ENCODE data around the gene MAPK13. TPM values are rescaled to one million over a fixed set of nuclear protein-coding genes. Genes with fewer than 3 reads are reported as not detected.

MAPK13 gene
- total and polyA plus RNA-seq, 2 donors (not counting 1 experiment from before 2014, with no cell fraction given): 20.6 to 34.8 TPM

GRCh38 chr6:36095497-36096391 is 34.6 kb upstream of the MAPK13 start:
- Histone ChIP-seq H4K20me1 (ENCODE audit: control insufficient read depth, insufficient read depth, low read length, poor library complexity, severe bottlenecking) (no peaks in the 10 kb centered on the region), H3K79me2 (ENCODE audit: control insufficient read depth, insufficient read depth, low read length) (no peaks in the 10 kb centered on the region), H2AFZ (ENCODE audit: insufficient read depth, low read depth, low read length, poor library complexity, severe bottlenecking) (no peak overlapping the region), H3K4me3 (ENCODE audit: control extremely low read depth in 1 of 5, extremely low read depth in 1 of 5, insufficient read depth in 1 of 5, low read depth in 2 of 5, low read length in 4 of 5) (no peak overlapping the region), H3K27ac (ENCODE audit: low read length in 2 of 2) (no peak overlapping the region), H3K4me1 (ENCODE audit: control insufficient read depth in 2 of 2, insufficient read depth in 2 of 2, low read length in 2 of 2) (peaks cover 30 to 31% of the 10 kb centered on the region in 2 donors), H3K27me3 (replicated peaks in 1 of 4; ENCODE audit: control extremely low read depth in 1 of 4, control insufficient read depth in 3 of 4, insufficient read depth in 4 of 4, low read length in 3 of 4) (no peaks in the 10 kb centered on the region), H3K36me3 (replicated peaks in 1 of 2; ENCODE audit: control extremely low read depth in 1 of 2, control insufficient read depth in 1 of 2, extremely low read depth in 1 of 2, insufficient read depth in 2 of 2, low read length in 1 of 2) (peaks cover 0 to 11% of the 10 kb centered on the region in 2 experiments), H3K9ac (ENCODE audit: low read length) (no peak overlapping the region), H3K9me3 (ENCODE audit: control extremely low read depth in 1 of 3, control insufficient read depth in 2 of 3, insufficient read depth in 1 of 3, low read length in 2 of 3) (no peaks in the 10 kb centered on the region), H3K4me2 (replicated peaks; ENCODE audit: low read depth, low read length, poor library complexity, severe bottlenecking) (no peak overlapping the region)
- H3K4me3 Mint-ChIP-seq: no peak overlapping the region
- H3K4me1 Mint-ChIP-seq: peaks cover 41% of the 10 kb centered on the region
- intact Hi-C loops (cut with micrococcal nuclease): loop anchor here (1.0 to 10.0 kb wide), 8 partner anchors 13 to 573 kb away; partner anchors contain the start of genes ARMC12, BRPF3, MAPK13 and MAPK14
- no peaks in the 10 kb centered on the region for H3K9me3 Mint-ChIP-seq (ENCODE audit: insufficient read depth)
- peak overlapping the region; percentile 46 for H3K27ac Mint-ChIP-seq
- TF ChIP-seq EZH2 (IDR thresholded peaks at IDR 0.05; ENCODE audit: borderline replicate concordance, insufficient read depth, low read depth, low read length, poor library complexity, severe bottlenecking): no peak
- TF ChIP-seq, protein P1, sequence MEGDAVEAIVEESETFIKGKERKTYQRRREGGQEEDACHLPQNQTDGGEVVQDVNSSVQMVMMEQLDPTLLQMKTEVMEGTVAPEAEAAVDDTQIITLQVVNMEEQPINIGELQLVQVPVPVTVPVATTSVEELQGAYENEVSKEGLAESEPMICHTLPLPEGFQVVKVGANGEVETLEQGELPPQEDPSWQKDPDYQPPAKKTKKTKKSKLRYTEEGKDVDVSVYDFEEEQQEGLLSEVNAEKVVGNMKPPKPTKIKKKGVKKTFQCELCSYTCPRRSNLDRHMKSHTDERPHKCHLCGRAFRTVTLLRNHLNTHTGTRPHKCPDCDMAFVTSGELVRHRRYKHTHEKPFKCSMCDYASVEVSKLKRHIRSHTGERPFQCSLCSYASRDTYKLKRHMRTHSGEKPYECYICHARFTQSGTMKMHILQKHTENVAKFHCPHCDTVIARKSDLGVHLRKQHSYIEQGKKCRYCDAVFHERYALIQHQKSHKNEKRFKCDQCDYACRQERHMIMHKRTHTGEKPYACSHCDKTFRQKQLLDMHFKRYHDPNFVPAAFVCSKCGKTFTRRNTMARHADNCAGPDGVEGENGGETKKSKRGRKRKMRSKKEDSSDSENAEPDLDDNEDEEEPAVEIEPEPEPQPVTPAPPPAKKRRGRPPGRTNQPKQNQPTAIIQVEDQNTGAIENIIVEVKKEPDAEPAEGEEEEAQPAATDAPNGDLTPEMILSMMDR (IDR thresholded peaks at IDR 0.05): peak; percentile 55
- ChIA-PET POLR2A (no interaction called here), CTCF (interaction anchor here (0.6 to 7.5 kb wide), 40 partner anchors 9 to 512 kb away, joined by 3 to 150 read pairs (median 6); partner anchors contain the start of genes ARMC12, BRPF3, MAPK13 and MAPK14)
- DNase-seq: no peak
- 100% methylated on average over 5 of the region's 8 CpGs for WGBS (ENCODE audit: insufficient coverage)
- H3K27me3 Mint-ChIP-seq: no peaks in the 10 kb centered on the region
- no peak for ATAC-seq (ENCODE audit: low read depth)
